ENCODE data around the gene MCUB. TPM values are rescaled to one million over a fixed set of nuclear protein-coding genes. Genes with fewer than 3 reads are reported as not detected.
A peak's percentile ranks its signal among the peaks of the same experiment; 100 is the strongest.

MCUB gene
- total and polyA plus RNA-seq, 2 experiments from 2014 or later, result 6.2 to 9.9 TPM

GRCh38 chr4:109691411-109691920 lies 131.4 kb downstream of the MCUB start:
- Histone ChIP-seq H3K4me1 (ENCODE audit: insufficient read depth) (no peaks in the 10 kb centered on the region), H3K9me3 (ENCODE audit: low read depth) (no peaks in the 10 kb centered on the region), H3K27me3 (no peaks in the 10 kb centered on the region), H3K36me3 (replicated peaks; ENCODE audit: insufficient read depth, low read depth) (no peaks in the 10 kb centered on the region), H2AFZ (no peak overlapping the region), H3K79me2 (no peaks in the 10 kb centered on the region), H3K4me2 (no peak overlapping the region), H3K27ac (no peak overlapping the region), H3K4me3 (no peak overlapping the region), H3K9me2 (replicated peaks; ENCODE audit: insufficient read depth) (no peaks in the 10 kb centered on the region), H4K20me1 (ENCODE audit: insufficient read depth, poor library complexity, severe bottlenecking) (peaks cover 2% of the 10 kb centered on the region)
- no peak for TF ChIP-seq EZH2 (IDR thresholded peaks at IDR 0.05; ENCODE audit: borderline replicate concordance)
- no peak for TF ChIP-seq CTCF (IDR thresholded peaks at IDR 0.05; ENCODE audit: poor library complexity)
- TF ChIP-seq EZH2phosphoT487 (IDR thresholded peaks at IDR 0.05; ENCODE audit: low read depth, severe bottlenecking, unreplicated experiment), result no peak
- no peak for DNase-seq (ENCODE audit: low spot score)
- WGBS (ENCODE audit: low lambda C conversion rate, missing lambda C conversion rate), result 93% methylated on average over 1 of the region's 1 CpG

GRCh38 chr4:109698656-109699055 lies 138.6 kb downstream of the MCUB start:
- DNase-seq (ENCODE audit: low spot score), result peak; percentile 24
- no peak overlapping the region for H2AFZ ChIP-seq
- H3K27me3 ChIP-seq, result no peaks in the 10 kb centered on the region
- WGBS (ENCODE audit: low lambda C conversion rate, missing lambda C conversion rate), result 97% methylated on average over 1 of the region's 1 CpG
- H3K36me3 ChIP-seq (replicated peaks; ENCODE audit: insufficient read depth, low read depth), result no peaks in the 10 kb centered on the region
- H3K4me1 ChIP-seq (ENCODE audit: insufficient read depth), result peaks cover 29% of the 10 kb centered on the region
- peak overlapping the region; percentile 44 for H3K4me2 ChIP-seq
- no peaks in the 10 kb centered on the region for H3K9me3 ChIP-seq (ENCODE audit: low read depth)
- no peaks in the 10 kb centered on the region for H3K9me2 ChIP-seq (replicated peaks; ENCODE audit: insufficient read depth)
- H3K79me2 ChIP-seq, result peaks cover 52% of the 10 kb centered on the region
- TF ChIP-seq EZH2 (IDR thresholded peaks at IDR 0.05; ENCODE audit: borderline replicate concordance) (no peak), EZH2phosphoT487 (IDR thresholded peaks at IDR 0.05; ENCODE audit: low read depth, severe bottlenecking, unreplicated experiment) (no peak), CTCF (IDR thresholded peaks at IDR 0.05; ENCODE audit: poor library complexity) (no peak)
- peaks cover 10% of the 10 kb centered on the region for H4K20me1 ChIP-seq (ENCODE audit: insufficient read depth, poor library complexity, severe bottlenecking)
- no peak overlapping the region for H3K4me3 ChIP-seq
- no peak overlapping the region for H3K27ac ChIP-seq

GRCh38 chr4:109699553-109700225 lies 139.6 kb downstream of the MCUB start:
- Histone ChIP-seq H3K36me3 (replicated peaks; ENCODE audit: insufficient read depth, low read depth) (no peaks in the 10 kb centered on the region), H3K9me3 (ENCODE audit: low read depth) (no peaks in the 10 kb centered on the region)

More at GRCh38 chr4:109699553-109700225, 139.6 kb downstream of the MCUB start:
- no peaks in the 10 kb centered on the region for H3K9me2 ChIP-seq (replicated peaks; ENCODE audit: insufficient read depth)
- H2AFZ ChIP-seq, result no peak overlapping the region
- H3K27me3 ChIP-seq, result no peaks in the 10 kb centered on the region
- TF ChIP-seq EZH2phosphoT487 (IDR thresholded peaks at IDR 0.05; ENCODE audit: low read depth, severe bottlenecking, unreplicated experiment) (no peak), EZH2 (IDR thresholded peaks at IDR 0.05; ENCODE audit: borderline replicate concordance) (no peak), CTCF (IDR thresholded peaks at IDR 0.05; ENCODE audit: poor library complexity) (no peak)
- H3K4me3 ChIP-seq, result no peak overlapping the region
- H4K20me1 ChIP-seq (ENCODE audit: insufficient read depth, poor library complexity, severe bottlenecking), result peaks cover 10% of the 10 kb centered on the region
- peaks cover 52% of the 10 kb centered on the region for H3K79me2 ChIP-seq
- DNase-seq (ENCODE audit: low spot score), result peak; percentile 8
- H3K4me2 ChIP-seq, result peak overlapping the region; percentile 44
- peaks cover 33% of the 10 kb centered on the region for H3K4me1 ChIP-seq (ENCODE audit: insufficient read depth)
- 67% methylated on average over 8 of the region's 8 CpGs for WGBS (ENCODE audit: low lambda C conversion rate, missing lambda C conversion rate)
- no peak overlapping the region for H3K27ac ChIP-seq
